RPMI7951 (cell line): ENCODE results near the gene MINDY4. TPM values are rescaled to one million over a fixed set of nuclear protein-coding genes. Genes with fewer than 3 reads are reported as not detected.

Experiments
- DNase-seq: peaks from one replicate; pipeline ENCODE4 v3.0.0-alpha.2; 2012; ENCODE audit warnings: low read depth
- total RNA-seq: library from RNA; depleted of rRNA; stranded (reverse); fragments of >200 nt; shearing (Covaris generic); gene quantifications from 2 replicates; pipeline ENCODE4 v1.2.3, GENCODE V29; 2014; rRNA removed

Gene MINDY4
- total RNA-seq, 1 experiment from 2014 or later, result 27.0 TPM

DNA sequence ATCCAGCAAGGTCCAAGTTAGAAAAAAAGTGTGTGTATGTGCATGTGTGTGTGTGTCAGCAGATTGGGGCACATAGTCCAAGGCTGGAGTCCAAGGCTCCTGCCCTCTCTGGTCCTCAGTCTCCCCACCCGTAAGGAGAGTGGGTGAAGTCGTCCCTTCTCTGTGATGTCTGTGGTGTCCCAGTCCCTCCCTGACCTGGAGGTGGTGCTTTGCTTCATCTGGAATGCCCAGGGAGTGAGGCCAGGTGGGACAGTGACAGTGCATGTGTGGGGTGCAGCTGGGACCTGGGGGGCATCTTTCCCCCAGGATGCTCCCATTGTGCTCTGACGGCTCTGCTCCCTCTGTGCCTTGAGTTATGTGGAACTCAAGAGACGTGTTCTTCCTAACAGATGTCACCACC, 158.5 kb downstream of the MINDY4 start:
- no peak for DNase-seq

DNA sequence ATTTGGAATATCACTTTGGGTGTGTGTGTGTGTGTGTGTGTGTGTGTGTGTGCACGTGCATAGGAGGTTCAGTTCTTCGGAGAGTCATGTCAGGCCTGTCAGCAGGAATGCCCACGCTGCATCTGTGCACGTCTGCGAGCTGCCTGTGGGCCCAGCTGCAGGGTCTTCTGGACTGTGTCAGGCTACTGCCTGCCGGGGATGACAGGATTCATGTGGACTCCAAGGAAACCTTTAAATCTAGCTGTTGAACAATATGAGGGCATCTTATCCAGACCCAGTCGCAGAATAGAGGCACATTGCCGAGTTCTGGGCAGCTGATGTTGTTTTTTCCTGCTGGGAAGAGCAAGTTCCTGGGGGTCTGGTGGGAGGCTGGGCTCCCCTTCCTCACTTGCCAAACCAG, 159.4 kb downstream of the MINDY4 start:
- DNase-seq, result no peak

- DNase-seq, result peak; percentile 60
Observed at GRCh38 chr7:30931161-30931928, 160.1 kb downstream of the MINDY4 start.

GRCh38 chr7:30931929-30932540, 160.8 kb downstream of the MINDY4 start:
- no peak for DNase-seq

DNA sequence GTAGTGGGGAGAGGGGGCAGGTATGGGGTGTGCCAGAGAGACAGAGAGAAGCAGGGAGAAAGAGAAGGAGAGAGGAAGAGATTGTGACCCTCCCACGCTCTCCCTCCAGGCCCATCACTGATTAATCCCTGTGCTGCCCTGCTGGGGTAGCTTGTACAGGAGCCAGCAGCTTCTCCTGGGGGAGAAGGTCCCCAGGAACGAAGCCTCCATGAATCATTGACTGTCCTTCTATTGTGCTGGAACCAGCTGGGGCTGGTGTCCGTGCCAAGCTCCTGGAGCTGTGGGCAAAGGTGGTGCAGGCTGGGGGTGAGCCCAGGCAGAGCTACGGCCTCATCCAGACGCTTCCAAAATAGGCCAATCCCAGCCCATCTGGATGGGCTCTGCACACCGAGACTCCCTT, 161.3 kb downstream of the MINDY4 start:
- DNase-seq, result peak; percentile 30

GRCh38 chr7:30933124-30933974, 162.1 kb downstream of the MINDY4 start:
- no peak for DNase-seq

GRCh38 chr7:30934225-30934624, 163.0 kb downstream of the MINDY4 start:
- no peak for DNase-seq

DNA sequence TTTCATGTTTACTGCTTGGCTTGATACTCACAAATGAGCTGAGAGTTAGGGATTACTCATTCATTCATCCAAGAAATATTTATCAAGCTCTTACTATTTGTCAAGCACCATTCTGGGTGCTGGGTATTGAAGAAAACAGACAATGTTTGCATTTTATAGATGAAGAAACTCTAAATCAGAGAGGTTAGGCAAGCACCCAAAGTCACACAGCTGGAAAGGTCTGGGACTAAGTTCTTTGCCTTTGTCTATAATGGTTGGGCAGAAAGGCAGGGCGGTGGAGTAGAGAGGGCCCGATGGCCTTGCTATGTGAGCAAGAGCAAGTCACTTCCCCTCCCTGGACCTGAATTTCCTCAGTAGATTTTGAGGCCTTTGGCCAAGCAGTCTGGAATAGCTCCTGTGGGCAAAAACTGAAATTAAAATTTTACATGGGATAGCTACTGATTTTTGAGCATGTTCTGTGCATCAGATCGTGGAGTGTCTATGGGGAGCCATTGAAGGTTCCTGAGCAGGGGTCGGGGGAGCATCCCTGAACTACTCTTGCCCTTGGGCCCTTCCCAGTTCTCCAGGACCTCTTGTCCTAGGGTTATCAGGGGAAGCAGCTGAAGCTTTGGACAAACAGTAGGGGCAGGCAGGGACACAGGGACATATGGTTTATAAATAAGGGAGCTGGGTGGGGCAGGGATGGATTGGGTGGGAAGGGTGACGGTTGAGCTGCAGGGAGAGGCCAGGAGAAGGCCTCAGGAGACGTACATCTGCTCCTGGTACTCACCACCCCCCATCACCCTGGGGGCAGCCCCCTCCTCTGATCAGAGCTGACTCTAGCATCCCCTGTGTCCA, 163.7 kb downstream of the MINDY4 start:
- DNase-seq, result no peak

DNA sequence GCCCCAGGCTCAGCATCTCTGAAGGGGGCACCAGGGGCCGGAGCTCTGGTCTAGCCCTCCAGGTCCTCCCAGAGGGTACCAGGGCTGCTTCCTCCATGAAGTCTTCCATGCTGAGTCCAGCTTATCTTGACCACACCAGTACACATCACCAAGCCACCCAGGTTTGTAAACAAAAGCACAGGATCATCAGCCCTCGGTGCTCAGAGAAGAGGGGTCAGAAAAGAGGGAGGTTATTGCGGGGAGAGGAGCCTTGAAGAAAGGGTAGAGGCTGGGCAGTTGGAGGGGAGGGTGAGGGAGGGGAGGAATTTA, 164.3 kb downstream of the MINDY4 start:
- no peak for DNase-seq

GRCh38 chr7:30936650-30937245, 165.5 kb downstream of the MINDY4 start:
- peak; percentile 24 for DNase-seq

GRCh38 chr7:30937416-30937815, 166.2 kb downstream of the MINDY4 start:
- no peak for DNase-seq

- DNase-seq, result peak; percentile 80
Observed at GRCh38 chr7:30938435-30939316, 167.5 kb downstream of the MINDY4 start.

- no peak for DNase-seq
Observed at GRCh38 chr7:30941582-30942323, 170.5 kb downstream of the MINDY4 start.

Other genes starting within 250 kb of the MINDY4 start
- 159 and 219 TPM in 2 replicates for gene GARS1, start 176.5 kb upstream of the MINDY4 start, total RNA-seq
- not detected in 2 replicates for gene CRHR2, start 89.0 kb upstream of the MINDY4 start, total RNA-seq
- 79.9 and 94.1 TPM in 2 replicates for gene INMT, start 19.3 kb upstream of the MINDY4 start, total RNA-seq
- 68.7 and 70.4 TPM in 2 replicates for gene AQP1, start 140.4 kb downstream of the MINDY4 start, total RNA-seq
- not detected in 2 replicates for gene GHRHR, start 192.5 kb downstream of the MINDY4 start, total RNA-seq